ELF-1 (cell line): ENCODE results near the gene GRIN2A.

ENCODE experiments used
- DNase-seq: peaks from one replicate; pipeline ENCODE4 v3.0.0-alpha.2; 2016; ENCODE audit warnings: low read depth, low spot score

GRIN2A gene

GRCh38 chr16:9821331-9821730 is 360.9 kb downstream of the GRIN2A start:
- no peak for DNase-seq

DNA sequence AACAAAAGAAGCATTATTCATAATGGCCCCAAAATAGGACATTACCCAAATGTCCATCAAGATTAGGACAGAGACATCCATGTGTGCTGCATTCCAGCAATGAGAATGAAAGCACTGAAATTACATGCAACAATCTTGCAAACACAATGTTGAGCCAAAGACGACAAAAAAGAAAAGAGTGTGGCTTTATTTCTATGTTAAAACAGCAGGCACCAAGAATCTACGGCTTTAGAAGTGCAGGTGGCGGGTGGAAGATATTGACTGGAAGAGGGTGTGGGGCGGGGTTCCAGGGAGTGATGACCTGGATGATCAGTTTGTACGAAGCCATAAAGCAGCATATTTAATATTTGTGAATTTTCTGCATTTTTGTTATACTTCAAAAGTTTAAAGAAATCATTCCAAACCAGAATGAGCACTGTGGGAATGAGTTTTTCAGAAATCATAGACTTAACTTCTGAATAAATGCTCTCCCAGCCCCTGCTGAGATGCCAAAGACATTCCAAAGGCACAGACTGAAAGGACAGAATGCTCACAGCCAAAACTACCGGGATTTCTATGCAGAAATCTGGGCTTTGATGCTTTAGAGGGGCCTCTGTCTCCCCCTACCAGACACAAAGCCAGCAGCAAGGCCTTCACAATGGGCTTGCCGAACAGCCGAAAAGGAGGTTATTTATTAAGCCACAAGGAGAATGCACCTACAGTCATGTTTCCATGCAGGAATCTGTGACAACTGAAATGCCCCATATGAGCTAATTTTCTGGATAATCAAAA is 361.6 kb downstream of the GRIN2A start:
- peak; percentile 80 for DNase-seq

GRCh38 chr16:9818702-9819101 is 363.5 kb downstream of the GRIN2A start:
- no peak for DNase-seq

GRCh38 chr16:9817586-9817985 is 364.6 kb downstream of the GRIN2A start:
- no peak for DNase-seq

- DNase-seq: no peak
These were observed 365.6 kb downstream of the GRIN2A start for GRCh38 chr16:9816644-9817043.

- no peak for DNase-seq
These were observed 368.6 kb downstream of the GRIN2A start for GRCh38 chr16:9813665-9814064.

DNA sequence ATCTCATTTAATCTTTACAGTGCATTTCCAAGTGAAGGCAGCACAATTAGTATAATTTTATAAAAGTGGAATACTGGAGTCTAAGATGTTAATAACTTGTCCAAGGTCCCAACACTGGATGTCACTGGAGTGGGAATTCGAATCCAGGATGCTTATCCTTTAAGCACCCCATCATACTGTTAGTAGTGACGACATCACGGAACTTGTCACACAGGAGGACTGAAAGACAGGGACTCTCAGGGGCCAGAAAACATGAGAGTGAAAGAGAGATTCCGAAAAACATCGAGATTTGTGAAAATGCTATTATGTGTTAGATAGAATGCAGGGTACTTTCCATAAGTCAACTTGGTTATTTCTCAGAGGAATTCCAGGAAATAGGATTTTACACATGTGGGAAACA is 374.0 kb downstream of the GRIN2A start:
- no peak for DNase-seq

DNA sequence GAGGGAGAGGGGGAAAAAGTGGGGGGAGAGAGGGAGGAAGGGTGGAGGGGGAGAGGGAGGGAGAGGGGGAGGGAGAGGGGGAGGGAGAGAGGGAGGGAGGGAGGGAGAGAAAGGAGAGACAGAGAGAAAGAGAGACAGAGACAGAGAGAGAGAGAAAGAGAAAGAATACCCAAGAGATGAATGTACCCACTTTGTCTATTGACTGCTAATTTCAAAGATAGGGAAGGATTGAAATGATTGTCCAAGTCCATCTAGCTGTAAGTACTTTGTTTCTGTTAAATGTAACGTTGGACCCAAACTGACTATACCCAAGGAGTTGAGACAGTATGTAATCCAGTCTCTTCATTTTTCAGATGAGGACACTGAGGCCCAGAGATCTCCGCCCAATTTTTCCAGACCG is 374.9 kb downstream of the GRIN2A start:
- DNase-seq: no peak

DNA sequence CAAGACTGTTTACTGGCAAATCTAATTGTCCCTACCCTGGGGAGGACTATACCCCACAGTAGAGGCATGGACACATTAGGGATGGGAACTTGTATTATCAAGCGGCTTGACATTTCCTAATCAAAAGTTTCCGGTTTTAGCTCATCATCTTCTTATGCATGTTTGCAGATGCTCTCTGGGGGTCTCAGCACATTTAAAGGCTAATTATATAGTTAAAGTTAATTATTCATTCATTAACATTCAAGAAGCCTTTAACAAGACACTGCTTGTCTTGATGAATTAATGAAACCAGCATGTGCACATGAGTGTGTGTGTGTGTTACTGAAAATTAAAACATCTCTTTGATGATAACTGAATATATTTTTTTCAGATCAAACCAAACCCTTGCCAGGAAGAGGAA is 377.1 kb downstream of the GRIN2A start:
- no peak for DNase-seq

- no peak for DNase-seq
These were observed 380.1 kb downstream of the GRIN2A start for GRCh38 chr16:9802160-9802559.

- DNase-seq: no peak
These were observed 380.6 kb downstream of the GRIN2A start for GRCh38 chr16:9801651-9802050.

DNA sequence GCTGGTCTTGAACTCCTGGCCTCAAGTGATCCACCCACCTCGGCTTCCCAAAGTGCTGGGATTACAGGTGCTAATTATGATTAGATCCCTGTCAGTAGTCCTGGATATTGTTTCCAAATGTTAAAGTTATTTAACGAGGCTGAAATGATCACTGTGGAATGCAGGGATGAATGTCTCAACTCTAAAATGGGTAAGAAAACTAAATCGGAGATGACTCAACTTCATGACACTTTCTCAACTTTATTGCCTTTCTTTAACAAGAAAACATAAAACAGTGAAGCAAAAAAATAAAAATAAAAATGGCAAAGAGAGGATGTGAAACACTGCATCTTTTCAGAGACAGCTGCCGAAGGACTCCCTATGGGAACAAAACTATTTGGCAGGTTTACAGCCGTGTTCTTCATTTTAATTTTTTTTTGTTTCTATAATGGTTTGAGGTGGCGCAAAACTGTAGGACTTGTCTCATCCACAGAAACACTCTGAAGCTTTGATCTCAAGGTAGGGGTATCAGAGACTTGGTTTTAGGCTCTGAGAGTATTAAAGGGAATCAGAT is 382.0 kb downstream of the GRIN2A start:
- DNase-seq: no peak

DNA sequence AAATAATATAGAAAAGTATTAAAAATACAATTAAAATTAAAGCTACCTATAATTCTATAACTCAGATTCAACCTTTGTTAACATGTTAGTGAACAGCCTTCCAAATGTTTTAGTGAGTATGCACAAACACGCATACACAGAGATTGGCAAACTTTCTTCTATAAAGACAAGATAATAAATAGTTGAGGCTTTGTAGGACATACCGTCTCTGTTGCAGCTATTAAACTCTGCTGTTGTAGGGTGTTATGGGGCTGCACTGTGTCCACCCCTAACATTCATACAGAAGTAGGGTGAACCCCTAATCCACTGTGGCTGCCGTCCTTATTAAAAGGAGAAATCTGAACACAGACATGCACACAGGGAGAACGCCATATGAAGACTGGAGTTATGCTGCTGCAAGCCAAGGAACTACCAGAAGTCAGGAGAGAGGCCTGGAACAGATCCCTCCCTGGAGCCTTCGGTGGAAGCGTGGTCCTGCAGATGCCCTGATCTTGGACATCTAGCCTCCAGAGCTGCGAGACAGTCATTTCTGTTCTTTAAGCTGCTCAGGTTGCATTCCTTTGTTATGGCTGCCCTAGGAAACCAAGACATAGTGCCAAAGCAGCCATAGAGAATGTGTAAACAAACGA is 383.2 kb downstream of the GRIN2A start:
- DNase-seq: no peak

- DNase-seq: no peak
These were observed 383.8 kb downstream of the GRIN2A start for GRCh38 chr16:9798474-9798873.

- no peak for DNase-seq
These were observed 384.9 kb downstream of the GRIN2A start for GRCh38 chr16:9797306-9797705.

DNA sequence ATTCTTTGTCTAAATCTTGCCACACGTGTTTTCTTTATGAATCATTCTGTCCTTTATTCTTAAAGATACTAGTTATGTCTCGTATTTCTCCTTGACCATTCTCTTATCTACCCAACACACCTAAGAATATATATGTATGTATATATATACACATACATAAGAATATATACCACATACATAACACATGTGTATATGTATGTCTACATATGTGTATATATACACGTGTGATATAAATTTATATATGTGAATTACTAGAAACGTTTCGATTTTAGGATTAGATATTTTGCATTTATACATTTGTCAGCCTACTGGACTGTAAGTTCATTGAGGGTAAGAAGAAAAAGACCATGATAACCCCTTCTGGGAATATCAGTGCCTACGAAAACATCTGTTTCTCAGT is 388.6 kb downstream of the GRIN2A start:
- no peak for DNase-seq

DNA sequence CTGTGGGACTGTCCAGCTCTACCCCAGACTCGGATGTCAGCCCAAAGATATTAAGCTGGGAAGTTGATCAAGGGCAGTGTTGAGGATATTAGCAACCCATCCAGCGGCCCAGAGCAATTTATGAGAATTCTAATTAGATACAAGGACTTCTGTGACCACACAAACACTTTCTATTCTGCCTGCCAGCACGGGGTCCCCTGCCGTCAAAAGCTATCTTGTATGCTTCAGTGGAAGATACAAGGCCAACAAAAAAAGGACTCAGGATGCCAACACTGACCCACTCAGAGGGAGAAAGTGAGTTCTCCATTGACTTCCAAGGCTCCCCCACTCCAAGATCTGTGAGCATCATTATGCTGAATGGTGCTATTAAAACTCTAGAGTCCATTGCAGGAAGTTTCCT is 390.7 kb downstream of the GRIN2A start:
- DNase-seq: no peak

DNA sequence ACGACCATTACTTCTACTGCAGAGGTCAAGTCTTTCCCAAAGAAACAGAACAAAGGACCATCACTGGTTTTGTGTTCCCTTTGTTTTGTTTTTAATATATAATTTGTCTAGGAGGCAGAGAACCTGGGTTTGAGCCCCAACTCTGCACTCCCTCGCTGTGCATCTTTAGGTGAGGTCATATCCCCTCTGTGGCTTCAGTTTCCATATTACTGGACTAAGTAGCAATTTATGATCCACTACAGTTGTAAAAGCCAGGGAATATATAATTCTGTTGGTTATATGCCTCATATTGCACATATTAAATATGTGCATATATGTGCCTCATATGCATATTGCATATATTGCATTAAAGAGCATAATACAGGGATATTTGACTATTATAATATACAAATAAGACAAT is 392.0 kb downstream of the GRIN2A start:
- no peak for DNase-seq

DNA sequence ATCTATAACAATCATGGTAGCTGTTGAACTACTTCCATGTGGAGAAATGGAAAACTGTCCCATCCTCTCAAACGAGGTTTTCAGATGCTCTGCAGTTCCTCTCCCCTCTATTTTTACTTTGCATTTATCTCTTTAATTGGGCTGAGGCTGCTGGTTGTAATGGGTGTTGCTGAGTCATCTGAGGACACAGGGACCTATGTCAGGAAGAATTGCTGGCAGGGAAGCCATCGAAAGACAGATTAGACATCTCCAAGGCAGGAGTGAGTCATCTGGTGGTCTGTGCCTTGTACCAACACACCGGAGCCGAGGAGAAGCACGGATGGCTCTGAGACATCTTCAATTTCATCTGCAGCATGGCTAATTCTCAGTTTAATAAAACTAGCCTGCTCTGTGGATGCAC is 394.5 kb downstream of the GRIN2A start:
- DNase-seq: peak; percentile 31

- DNase-seq: no peak
These were observed 401.4 kb downstream of the GRIN2A start for GRCh38 chr16:9780831-9781230.

- no peak for DNase-seq
These were observed 403.4 kb downstream of the GRIN2A start for GRCh38 chr16:9778849-9779248.

GRCh38 chr16:9775998-9776397 is 406.2 kb downstream of the GRIN2A start:
- DNase-seq: no peak

GRCh38 chr16:9773289-9773688 is 408.9 kb downstream of the GRIN2A start:
- no peak for DNase-seq
